Activated naive CD4-positive, alpha-beta T cell treated with anti-CD3 and anti-CD28 coated beads, Interleukin-2, amount 10 ng/mL, durations not matched to agents 7 days and 5 days (primary cell): ENCODE measurements around the gene SPINT1.

Source experiments
- CTCF ChIA-PET: fragments of 350-600 bp; sonication (Branson Sonifier 250); formaldehyde crosslinking; loops from one replicate; lab custom pipeline; 2021; ENCODE audit warnings: antibody characterized with exemption; lab: Charles Lee
- DNase-seq: peaks from one replicate; pipeline ENCODE4 v3.0.0-alpha.2; 2020
- H3K27ac Mint-ChIP-seq: one replicate; pipeline ENCODE4 v1.8.0; 2021; ENCODE audit warnings: mild to moderate bottlenecking, moderate library complexity, mixed read lengths
- H3K27me3 Mint-ChIP-seq: one replicate; pipeline ENCODE4 v1.8.0; 2021; ENCODE audit warnings: mild to moderate bottlenecking, mixed read lengths
- H3K36me3 Mint-ChIP-seq: one replicate; pipeline ENCODE4 v1.8.0; 2021; ENCODE audit warnings: mixed read lengths
- H3K4me1 Mint-ChIP-seq: one replicate; pipeline ENCODE4 v1.8.0; 2021; ENCODE audit warnings: mixed read lengths
- H3K4me3 Mint-ChIP-seq: one replicate; pipeline ENCODE4 v1.8.0; 2021; ENCODE audit warnings: mild to moderate bottlenecking, moderate library complexity, mixed read lengths
- H3K9me3 Mint-ChIP-seq: one replicate; pipeline ENCODE4 v1.8.0; 2021; ENCODE audit warnings: mixed read lengths

SPINT1 gene, protein sequence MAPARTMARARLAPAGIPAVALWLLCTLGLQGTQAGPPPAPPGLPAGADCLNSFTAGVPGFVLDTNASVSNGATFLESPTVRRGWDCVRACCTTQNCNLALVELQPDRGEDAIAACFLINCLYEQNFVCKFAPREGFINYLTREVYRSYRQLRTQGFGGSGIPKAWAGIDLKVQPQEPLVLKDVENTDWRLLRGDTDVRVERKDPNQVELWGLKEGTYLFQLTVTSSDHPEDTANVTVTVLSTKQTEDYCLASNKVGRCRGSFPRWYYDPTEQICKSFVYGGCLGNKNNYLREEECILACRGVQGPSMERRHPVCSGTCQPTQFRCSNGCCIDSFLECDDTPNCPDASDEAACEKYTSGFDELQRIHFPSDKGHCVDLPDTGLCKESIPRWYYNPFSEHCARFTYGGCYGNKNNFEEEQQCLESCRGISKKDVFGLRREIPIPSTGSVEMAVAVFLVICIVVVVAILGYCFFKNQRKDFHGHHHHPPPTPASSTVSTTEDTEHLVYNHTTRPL

DNA sequence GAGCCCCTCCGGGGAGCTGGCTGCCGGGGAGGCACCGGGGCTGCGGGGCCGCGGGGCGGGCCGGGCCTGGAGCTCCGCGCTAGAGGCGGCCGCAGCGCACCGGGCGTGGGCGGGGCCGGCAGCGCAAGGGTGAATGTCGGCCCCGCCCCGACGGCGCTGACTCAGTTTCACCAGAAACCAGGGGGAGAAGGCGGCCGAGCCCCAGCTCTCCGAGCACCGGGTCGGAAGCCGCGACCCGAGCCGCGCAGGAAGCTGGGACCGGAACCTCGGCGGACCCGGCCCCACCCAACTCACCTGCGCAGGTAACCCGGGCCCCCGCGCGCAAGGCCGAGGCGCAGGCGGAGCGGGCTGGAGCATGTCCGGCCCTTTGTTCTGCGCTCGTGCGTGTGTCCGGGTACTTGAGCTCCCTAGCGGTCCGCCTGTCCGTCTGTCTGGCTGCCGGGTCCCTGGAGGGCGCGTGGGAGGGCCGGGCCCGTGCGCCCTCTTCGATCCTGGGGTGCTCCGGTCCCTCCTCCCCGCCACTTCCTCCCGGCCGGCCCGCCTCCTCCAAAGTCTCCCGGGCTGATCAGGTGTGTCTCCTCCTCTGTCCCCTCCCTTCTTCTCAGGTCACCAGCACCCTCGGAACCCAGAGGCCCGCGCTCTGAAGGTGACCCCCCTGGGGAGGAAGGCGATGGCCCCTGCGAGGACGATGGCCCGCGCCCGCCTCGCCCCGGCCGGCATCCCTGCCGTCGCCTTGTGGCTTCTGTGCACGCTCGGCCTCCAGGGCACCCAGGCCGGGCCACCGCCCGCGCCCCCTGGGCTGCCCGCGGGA lies at the start of gene SPINT1:
TSS of gene SPINT1 (plus strand) at position 164 of the 811 bp plus-strand sequence. CDS start at position 671, 507 bp downstream.
- H3K4me1 Mint-ChIP-seq, result peaks cover 35% of the 10 kb centered on the region
- no peak within 1 kb of the TSS for H3K27ac Mint-ChIP-seq
- H3K9me3 Mint-ChIP-seq, result no peaks in the 10 kb centered on the region
- peak within 1 kb of the TSS; percentile 79 for H3K4me3 Mint-ChIP-seq
- CTCF ChIA-PET, result interaction anchor here (1.1 to 11.3 kb wide), 4 partner anchors 14 to 51 kb away, joined by 3 to 70 read pairs (median 4); partner anchors contain the start of gene VPS18
- peak; percentile 62 for DNase-seq
- H3K36me3 Mint-ChIP-seq, result no peaks in the 10 kb centered on the region
- H3K27me3 Mint-ChIP-seq, result peaks cover 70% of the 10 kb centered on the region

DNA sequence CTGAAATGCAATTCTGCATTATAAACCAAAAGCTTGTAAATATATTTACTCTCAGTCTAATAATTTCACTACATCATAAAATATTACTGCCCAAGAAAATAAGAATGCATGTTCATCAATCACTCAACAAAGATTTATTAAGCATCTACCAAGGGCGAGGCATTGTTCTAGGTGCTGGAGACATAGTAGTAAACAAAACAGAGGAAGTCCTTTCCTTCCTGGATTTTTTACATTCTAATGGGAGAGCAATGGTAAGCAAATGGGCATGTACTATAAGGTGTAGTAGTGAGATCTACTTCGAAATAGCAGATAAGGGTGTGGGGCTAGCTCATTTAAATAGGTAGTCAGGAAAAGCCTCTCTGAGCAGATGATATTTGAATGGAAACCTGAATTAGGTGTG lies 47.8 kb upstream of the SPINT1 start:
- CTCF ChIA-PET, result interaction anchor here (1.8 kb wide), 1 partner anchor 11 kb away, joined by 5 read pairs; no protein-coding TSS in a partner anchor
- peaks cover 10% of the 10 kb centered on the region for H3K4me1 Mint-ChIP-seq
- no peaks in the 10 kb centered on the region for H3K9me3 Mint-ChIP-seq
- no peak overlapping the region for H3K27ac Mint-ChIP-seq
- peaks cover 23% of the 10 kb centered on the region for H3K36me3 Mint-ChIP-seq
- no peaks in the 10 kb centered on the region for H3K27me3 Mint-ChIP-seq
- H3K4me3 Mint-ChIP-seq, result no peak overlapping the region
- DNase-seq, result no peak

DNA sequence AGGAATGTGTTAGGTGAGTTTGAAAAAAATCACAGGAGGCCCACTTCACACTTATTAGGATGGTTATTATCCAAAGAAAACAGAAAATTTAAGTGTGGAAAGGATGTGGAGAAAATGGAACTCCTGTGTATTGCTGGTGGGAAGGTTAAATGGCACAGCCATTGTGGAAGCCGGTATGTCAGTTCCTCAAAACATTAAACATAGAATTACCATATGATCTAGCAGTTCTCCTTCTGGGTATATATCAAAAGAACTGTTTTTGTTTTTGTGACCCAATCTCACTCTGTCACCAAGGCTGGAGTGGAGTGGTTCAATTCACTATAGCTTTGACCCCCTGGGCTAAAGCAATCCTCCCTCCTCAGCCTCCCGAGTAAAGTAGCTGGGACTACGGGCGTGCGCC lies 47.3 kb upstream of the SPINT1 start:
- CTCF ChIA-PET, result interaction anchor here (1.8 kb wide), 1 partner anchor 12 kb away, joined by 5 read pairs; no protein-coding TSS in a partner anchor
- Mint-ChIP-seq H3K27me3 (no peaks in the 10 kb centered on the region), H3K36me3 (peaks cover 26% of the 10 kb centered on the region), H3K9me3 (no peaks in the 10 kb centered on the region), H3K4me3 (no peak overlapping the region), H3K4me1 (peaks cover 12% of the 10 kb centered on the region), H3K27ac (no peak overlapping the region)
- no peak for DNase-seq

DNA sequence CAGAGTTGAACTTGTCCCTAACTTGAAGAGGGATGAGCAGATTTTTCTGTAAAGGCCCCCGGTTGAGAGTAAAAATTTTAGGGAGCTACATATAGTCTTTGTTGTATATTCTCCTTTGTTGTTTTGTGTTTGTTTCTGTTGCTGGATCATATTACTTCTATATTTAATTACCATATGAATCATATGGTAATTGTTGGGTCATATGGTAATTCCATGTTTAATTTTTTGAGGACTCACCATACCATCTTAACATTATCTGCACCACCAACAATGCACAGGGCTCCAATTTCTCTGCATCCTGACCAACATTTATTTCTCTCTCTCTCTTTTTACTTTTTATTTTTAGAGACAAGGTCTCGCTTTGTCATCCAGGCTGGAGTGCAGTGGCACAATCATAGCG lies 44.3 kb upstream of the SPINT1 start:
- Mint-ChIP-seq H3K27ac (no peak overlapping the region), H3K9me3 (no peaks in the 10 kb centered on the region), H3K27me3 (no peaks in the 10 kb centered on the region), H3K4me1 (peaks cover 20% of the 10 kb centered on the region), H3K4me3 (no peak overlapping the region), H3K36me3 (peaks cover 25% of the 10 kb centered on the region)
- no peak for DNase-seq
- CTCF ChIA-PET, result no interaction called here

- H3K4me1 Mint-ChIP-seq, result peaks cover 31% of the 10 kb centered on the region
- no peaks in the 10 kb centered on the region for H3K27me3 Mint-ChIP-seq
- H3K9me3 Mint-ChIP-seq, result no peaks in the 10 kb centered on the region
- CTCF ChIA-PET, result interaction anchor here (1.6 kb wide), 1 partner anchor 21 kb away, joined by 6 read pairs; no protein-coding TSS in a partner anchor
- no peak for DNase-seq
- H3K4me3 Mint-ChIP-seq, result no peak overlapping the region
- peaks cover 29% of the 10 kb centered on the region for H3K36me3 Mint-ChIP-seq
- no peak overlapping the region for H3K27ac Mint-ChIP-seq
Measured at GRCh38 chr15:40803076-40803475, 40.8 kb upstream of the SPINT1 start.

DNA sequence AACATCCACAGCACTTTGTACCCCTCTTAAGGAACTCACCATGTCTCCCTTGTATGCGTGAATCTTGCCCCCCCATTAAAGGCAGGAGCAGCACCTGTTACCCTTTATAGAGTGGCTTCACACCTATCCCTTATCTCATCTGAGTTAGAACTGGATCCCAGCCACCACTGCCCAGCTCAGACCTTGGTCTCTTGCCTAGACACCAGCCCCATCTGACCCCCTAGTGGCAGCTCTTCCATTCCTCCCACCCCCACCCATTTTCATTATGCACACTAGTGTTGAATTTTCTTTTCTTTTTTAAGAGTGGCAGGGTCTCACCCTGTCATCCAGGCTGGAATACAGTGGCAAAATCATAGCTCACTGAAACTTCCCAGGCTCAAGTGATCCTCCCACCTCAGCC lies 40.2 kb upstream of the SPINT1 start:
- Mint-ChIP-seq H3K36me3 (peaks cover 24% of the 10 kb centered on the region), H3K27me3 (no peaks in the 10 kb centered on the region), H3K27ac (no peak overlapping the region), H3K9me3 (no peaks in the 10 kb centered on the region), H3K4me1 (peaks cover 35% of the 10 kb centered on the region), H3K4me3 (no peak overlapping the region)
- DNase-seq, result no peak
- CTCF ChIA-PET, result interaction anchor here (1.6 kb wide), 1 partner anchor 21 kb away, joined by 6 read pairs; no protein-coding TSS in a partner anchor

DNA sequence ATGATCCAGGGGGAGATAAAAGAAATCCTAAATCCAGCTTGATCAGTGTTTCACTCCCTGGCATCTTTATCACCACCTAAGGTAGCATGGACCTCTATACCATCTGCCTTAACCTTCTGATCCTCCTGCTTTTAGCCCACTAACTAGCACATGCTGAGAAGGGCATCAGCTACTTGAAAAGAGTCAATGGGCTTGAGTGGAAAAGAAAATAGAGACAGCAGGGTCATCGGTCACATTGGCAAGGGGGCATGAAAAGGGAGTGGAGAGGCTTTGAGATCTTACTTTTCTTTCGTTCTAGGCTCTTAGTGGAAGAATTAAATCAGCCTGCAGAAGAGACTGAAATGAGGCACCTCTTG lies 37.2 kb upstream of the SPINT1 start:
- Mint-ChIP-seq H3K4me1 (peaks cover 35% of the 10 kb centered on the region), H3K27ac (peak overlapping the region; percentile 99), H3K4me3 (peak overlapping the region; percentile 97), H3K27me3 (no peaks in the 10 kb centered on the region), H3K9me3 (no peaks in the 10 kb centered on the region), H3K36me3 (peaks cover 16% of the 10 kb centered on the region)
- CTCF ChIA-PET, result interaction anchor here (0.7 kb wide), 2 partner anchors 22 to 87 kb away, joined by 3 read pairs; partner anchors contain the start of gene VPS18
- no peak for DNase-seq

GRCh38 chr15:40807028-40807887 lies 36.6 kb upstream of the SPINT1 start, which contains the start of the genes DNAJC17 and ZFYVE19:
Gene DNAJC17, minus strand, starts transcription at chr15:40807473. Its CDS starts 27 bp downstream, at chr15:40807446.
Gene ZFYVE19, plus strand, starts transcription at chr15:40807089. Its CDS starts 501 bp downstream, at chr15:40807590.
- H3K4me1 Mint-ChIP-seq, result peaks cover 32% of the 10 kb centered on the region
- H3K9me3 Mint-ChIP-seq, result no peaks in the 10 kb centered on the region
- peak within 1 kb of the TSS; percentile 97 for H3K4me3 Mint-ChIP-seq
- H3K27ac Mint-ChIP-seq, result peak within 1 kb of the TSS; percentile 99
- CTCF ChIA-PET, result interaction anchor here (0.7 kb wide), 1 partner anchor 87 kb away, joined by 3 read pairs; the partner anchor contains the start of gene VPS18
- H3K27me3 Mint-ChIP-seq, result no peaks in the 10 kb centered on the region
- peaks cover 13% of the 10 kb centered on the region for H3K36me3 Mint-ChIP-seq
- DNase-seq, result peak; percentile 97

DNA sequence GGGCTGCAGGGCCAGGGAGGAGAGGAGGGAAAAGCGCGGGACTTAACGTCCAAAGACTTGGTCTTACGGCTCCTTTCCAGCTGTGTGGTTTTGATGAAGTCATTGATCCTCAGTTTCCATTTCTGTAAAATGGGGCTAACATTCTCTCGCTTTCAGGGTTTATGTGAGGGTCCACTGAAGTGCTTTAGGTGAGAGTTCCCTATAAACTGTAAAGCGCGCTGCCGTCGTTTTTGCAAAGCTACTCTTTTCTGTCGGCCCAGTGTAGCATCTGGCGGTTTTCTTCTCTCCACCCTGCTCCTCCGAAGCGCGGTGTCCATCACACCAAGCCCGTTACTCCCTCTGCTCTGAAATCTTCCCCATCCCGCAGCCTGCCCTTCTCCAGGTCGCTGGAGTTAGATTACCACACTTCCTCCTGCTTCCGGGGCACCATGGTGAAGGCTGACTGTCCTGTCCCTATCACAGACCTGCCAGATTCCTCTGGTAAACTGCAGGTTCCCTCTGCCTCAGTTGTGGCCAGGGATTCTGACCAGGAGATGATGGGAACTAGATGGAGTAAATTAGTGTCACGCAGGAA lies 35.9 kb upstream of the SPINT1 start:
- Mint-ChIP-seq H3K9me3 (no peaks in the 10 kb centered on the region), H3K27ac (no peak overlapping the region), H3K36me3 (peaks cover 13% of the 10 kb centered on the region), H3K4me1 (peaks cover 32% of the 10 kb centered on the region), H3K27me3 (no peaks in the 10 kb centered on the region), H3K4me3 (peak overlapping the region; percentile 97)
- CTCF ChIA-PET, result no interaction called here
- no peak for DNase-seq

GRCh38 chr15:40808861-40809450 lies 34.9 kb upstream of the SPINT1 start:
- peak overlapping the region; percentile 97 for H3K4me3 Mint-ChIP-seq
- H3K27ac Mint-ChIP-seq, result no peak overlapping the region
- CTCF ChIA-PET, result interaction anchor here (1.1 to 1.2 kb wide), 2 partner anchors 83 to 85 kb away, joined by 3 read pairs; no protein-coding TSS in a partner anchor
- peaks cover 27% of the 10 kb centered on the region for H3K4me1 Mint-ChIP-seq
- H3K9me3 Mint-ChIP-seq, result no peaks in the 10 kb centered on the region
- DNase-seq, result no peak
- peaks cover 13% of the 10 kb centered on the region for H3K36me3 Mint-ChIP-seq
- no peaks in the 10 kb centered on the region for H3K27me3 Mint-ChIP-seq

GRCh38 chr15:40812721-40813425 lies 31.0 kb upstream of the SPINT1 start:
- Mint-ChIP-seq H3K9me3 (no peaks in the 10 kb centered on the region), H3K4me3 (no peak overlapping the region), H3K4me1 (peaks cover 12% of the 10 kb centered on the region), H3K27ac (no peak overlapping the region), H3K36me3 (peaks cover 14% of the 10 kb centered on the region), H3K27me3 (no peaks in the 10 kb centered on the region)
- no peak for DNase-seq
- CTCF ChIA-PET, result interaction anchor here (1.2 to 1.4 kb wide), 2 partner anchors 45 to 82 kb away, joined by 3 to 4 read pairs; partner anchors contain the start of gene VPS18
